Neuronal stem cell (in vitro differentiated cells): ENCODE results near the gene RASGRF1.
A peak's percentile ranks its signal among the peaks of the same experiment; 100 is the strongest.

Experiments used
- DNase-seq: peaks from one replicate; pipeline ENCODE4 v3.0.0-alpha.2; 2013; ENCODE audit warnings: low spot score
- H2AFZ ChIP-seq: one replicate; pipeline ENCODE4 v1.6.1; 2013; ENCODE audit warnings: mild to moderate bottlenecking, low read length, inconsistent platforms
- H2AK5ac ChIP-seq: 2 replicates; pipeline ENCODE4 v1.6.1; 2013; ENCODE audit warnings: low read depth, mild to moderate bottlenecking, inconsistent platforms, low read length, moderate library complexity, mixed read lengths
- H2BK120ac ChIP-seq: 2 replicates; pipeline ENCODE4 v1.6.1; 2013; ENCODE audit warnings: low read depth, mild to moderate bottlenecking, inconsistent platforms, low read length, moderate library complexity, mixed read lengths
- H2BK12ac ChIP-seq: one replicate; pipeline ENCODE4 v1.6.1; 2013; ENCODE audit warnings: low read length, inconsistent platforms
- H2BK15ac ChIP-seq: 2 replicates; pipeline ENCODE4 v1.6.1; 2013; ENCODE audit warnings: mild to moderate bottlenecking, low read length, inconsistent platforms, mixed read lengths
- H2BK5ac ChIP-seq: one replicate; pipeline ENCODE4 v1.6.1; 2013; ENCODE audit warnings: inconsistent platforms, mild to moderate bottlenecking, low read length, moderate library complexity
- H3K14ac ChIP-seq: one replicate; pipeline ENCODE4 v1.6.1; 2013; ENCODE audit warnings: low read length, inconsistent platforms
- H3K18ac ChIP-seq: 2 replicates; pipeline ENCODE4 v1.6.1; 2013; ENCODE audit warnings: low read length, inconsistent platforms
- H3K23ac ChIP-seq: 2 replicates; pipeline ENCODE4 v1.6.1; 2013; ENCODE audit warnings: low read depth, mild to moderate bottlenecking, mixed read lengths, low read length, inconsistent platforms; ENCODE audit not compliant: poor library complexity
- H3K27ac ChIP-seq: replicated peaks from 3 replicates; pipeline ENCODE4 v1.5.1; 2013; ENCODE audit warnings: low read length, inconsistent platforms
- H3K27me3 ChIP-seq, 3 experiments: 2 replicates each; pipeline ENCODE4 v1.6.1; 2013; ENCODE audit warnings: low read length in 3 of 3, mild to moderate bottlenecking in 2 of 3, inconsistent platforms in 1 of 3, low read depth in 1 of 3, mixed read lengths in 1 of 3, moderate library complexity in 1 of 3; ENCODE audit not compliant: control insufficient read depth in 3 of 3, insufficient read depth in 3 of 3
- H3K36me3 ChIP-seq, 2 donors: replicated peaks in 1 of 2; 2 replicates each; pipeline ENCODE4 v1.6.1; 2013; ENCODE audit warnings: low read length in 2 of 2; ENCODE audit not compliant: control insufficient read depth in 2 of 2, insufficient read depth in 2 of 2
- H3K4ac ChIP-seq: 2 replicates; pipeline ENCODE4 v1.6.1; 2013; ENCODE audit warnings: inconsistent platforms, mild to moderate bottlenecking, low read length, moderate library complexity
- H3K4me1 ChIP-seq, 2 donors: 1 replicate in 1 of 2; 2 replicates in 1 of 2; pipeline ENCODE4 v1.6.1; 2013; ENCODE audit warnings: low read length in 2 of 2, low read depth in 1 of 2; ENCODE audit not compliant: control insufficient read depth in 2 of 2, insufficient read depth in 1 of 2
- H3K4me2 ChIP-seq: one replicate; pipeline ENCODE4 v1.6.1; 2013; ENCODE audit warnings: mild to moderate bottlenecking, low read length, inconsistent platforms; ENCODE audit not compliant: insufficient read depth, poor library complexity, severe bottlenecking
- H3K4me3 ChIP-seq, 2 donors: 2 replicates each; pipeline ENCODE4 v1.5.1; 2013; ENCODE audit warnings: low read length in 2 of 2, mild to moderate bottlenecking in 2 of 2, inconsistent platforms in 1 of 2, moderate library complexity in 1 of 2
- H3K79me1 ChIP-seq: one replicate; pipeline ENCODE4 v1.6.1; 2013; ENCODE audit warnings: low read depth, mild to moderate bottlenecking, inconsistent platforms, low read length, moderate library complexity
- H3K9ac ChIP-seq: one replicate; pipeline ENCODE4 v1.6.1; 2013; ENCODE audit warnings: mild to moderate bottlenecking, low read depth, low read length, inconsistent platforms; ENCODE audit not compliant: poor library complexity
- H3K9me3 ChIP-seq, 2 donors: replicated peaks in 1 of 2; 2 replicates each; pipeline versions ENCODE3 to v1.6.1; 2013; ENCODE audit warnings: low read length in 2 of 2, mild to moderate bottlenecking in 2 of 2, inconsistent platforms in 1 of 2, low read depth in 1 of 2, mixed read lengths in 1 of 2, moderate library complexity in 1 of 2; ENCODE audit not compliant: control insufficient read depth in 2 of 2, insufficient read depth in 1 of 2
- H4K8ac ChIP-seq: one replicate; pipeline ENCODE4 v1.6.1; 2013; ENCODE audit warnings: low read depth, mild to moderate bottlenecking, inconsistent platforms, low read length, moderate library complexity
- H4K91ac ChIP-seq: one replicate; pipeline ENCODE4 v1.6.1; 2013; ENCODE audit warnings: low read length, low read depth, mild to moderate bottlenecking, inconsistent platforms; ENCODE audit not compliant: poor library complexity
- WGBS, 2 donors: extraction: QIAGEN DNeasy Blood & Tissue Kit; methylation state at CpG; one replicate each; pipeline ENCODE4 v1.1.7; 2013; ENCODE audit warnings: missing lambda C conversion rate in 2 of 2, mixed read lengths in 1 of 2; ENCODE audit not compliant: insufficient read length in 2 of 2, insufficient replicate concordance in 1 of 2; ENCODE audit errors: extremely low coverage in 2 of 2; 5-methylcytosine and 5-hydroxymethylcytosine counted together

The RASGRF1 gene

GRCh38 chr15:79008659-79009058 lies 81.9 kb downstream of the RASGRF1 start:
- DNase-seq, result no peak
- no peak overlapping the region for H3K27ac ChIP-seq
- WGBS, 2 donors, result no CpG with 5 or more reads among the region's 10 CpGs

GRCh38 chr15:79007066-79007465 lies 83.5 kb downstream of the RASGRF1 start:
- H4K8ac ChIP-seq, result no peak overlapping the region
- DNase-seq, result peak; percentile 33
- no peak overlapping the region for H3K27ac ChIP-seq
- H3K9ac ChIP-seq, result no peak overlapping the region
- no peaks in the 10 kb centered on the region for H3K36me3 ChIP-seq
- H2AK5ac ChIP-seq, result no peak overlapping the region
- H3K27me3 ChIP-seq, result peaks cover 0 to 4% (median 0%) of the 10 kb centered on the region in 3 experiments
- H2BK15ac ChIP-seq, result no peak overlapping the region
- no peak overlapping the region for H4K91ac ChIP-seq
- H3K23ac ChIP-seq, result no peak overlapping the region
- H3K4me3 ChIP-seq, result no peak overlapping the region
- H3K14ac ChIP-seq, result no peak overlapping the region
- H2BK12ac ChIP-seq, result no peak overlapping the region
- WGBS, 2 donors, result no CpG with 5 or more reads among the region's 3 CpGs
- H3K4ac ChIP-seq, result no peak overlapping the region
- H3K9me3 ChIP-seq, result no peaks in the 10 kb centered on the region
- no peak overlapping the region for H3K4me2 ChIP-seq
- no peak overlapping the region for H2AFZ ChIP-seq
- H3K79me1 ChIP-seq, result no peaks in the 10 kb centered on the region
- no peak overlapping the region for H2BK5ac ChIP-seq
- H3K4me1 ChIP-seq, result peaks cover 11 to 14% of the 10 kb centered on the region in 2 donors
- H3K18ac ChIP-seq, result no peak overlapping the region
- no peak overlapping the region for H2BK120ac ChIP-seq

More at GRCh38 chr15:79008659-79009058, 81.9 kb downstream of the RASGRF1 start:
- Histone ChIP-seq H3K4me3 (no peak overlapping the region), H3K4me1 (peaks cover 11 to 14% of the 10 kb centered on the region in 2 donors), H3K79me1 (no peaks in the 10 kb centered on the region), H4K91ac (no peak overlapping the region), H3K36me3 (no peaks in the 10 kb centered on the region), H3K23ac (no peak overlapping the region), H3K9ac (no peak overlapping the region), H3K4me2 (no peak overlapping the region), H2BK120ac (no peak overlapping the region), H4K8ac (no peak overlapping the region), H3K9me3 (peaks cover 0 to 2% of the 10 kb centered on the region in 2 donors), H2BK5ac (no peak overlapping the region), H3K4ac (no peak overlapping the region), H3K27me3 (peaks cover 0 to 7% (median 0%) of the 10 kb centered on the region in 3 experiments), H2BK12ac (no peak overlapping the region), H2AK5ac (no peak overlapping the region), H3K18ac (no peak overlapping the region), H2AFZ (peak overlapping the region; percentile 55), H2BK15ac (no peak overlapping the region), H3K14ac (no peak overlapping the region)

- Histone ChIP-seq H3K36me3 (no peaks in the 10 kb centered on the region), H2BK15ac (peak overlapping the region; percentile 65), H2AFZ (no peak overlapping the region), H4K91ac (no peak overlapping the region), H4K8ac (no peak overlapping the region), H3K27me3 (peaks cover 0 to 2% (median 0%) of the 10 kb centered on the region in 3 experiments), H3K4ac (no peak overlapping the region), H3K4me2 (no peak overlapping the region), H3K4me1 (peaks cover 12 to 14% of the 10 kb centered on the region in 2 donors), H3K9me3 (no peaks in the 10 kb centered on the region), H3K18ac (peak overlapping the region; percentile 54), H3K23ac (peak overlapping the region; percentile 86), H3K14ac (no peak overlapping the region), H3K9ac (peak overlapping the region; percentile 65), H2BK12ac (no peak overlapping the region), H2AK5ac (peak overlapping the region; percentile 77), H2BK5ac (no peak overlapping the region), H3K4me3 (no peak overlapping the region), H3K27ac (no peak overlapping the region), H3K79me1 (no peaks in the 10 kb centered on the region), H2BK120ac (no peak overlapping the region)
- no peak for DNase-seq
- no CpG with 5 or more reads among the region's 16 CpGs for WGBS, 2 donors
Observed at GRCh38 chr15:79006071-79006470, 84.5 kb downstream of the RASGRF1 start.

- Histone ChIP-seq H3K9me3 (no peaks in the 10 kb centered on the region), H2BK12ac (no peak overlapping the region), H3K27me3 (no peaks in the 10 kb centered on the region), H3K4ac (no peak overlapping the region), H3K36me3 (no peaks in the 10 kb centered on the region), H2BK15ac (peak overlapping the region; percentile 22), H3K23ac (peak overlapping the region; percentile 46), H3K79me1 (peaks cover 2% of the 10 kb centered on the region), H2BK5ac (no peak overlapping the region), H4K91ac (no peak overlapping the region), H3K18ac (peak overlapping the region; percentile 35), H3K4me3 (no peak overlapping the region), H2AK5ac (peak overlapping the region; percentile 82), H3K27ac (no peak overlapping the region), H3K9ac (no peak overlapping the region), H3K14ac (no peak overlapping the region), H3K4me2 (no peak overlapping the region), H2BK120ac (no peak overlapping the region), H3K4me1 (peaks cover 24 to 26% of the 10 kb centered on the region in 2 donors), H4K8ac (no peak overlapping the region), H2AFZ (peak overlapping the region; percentile 85)
- no CpG with 5 or more reads among the region's 6 CpGs for WGBS, 2 donors
- DNase-seq, result no peak
Observed at GRCh38 chr15:79004336-79004735, 86.2 kb downstream of the RASGRF1 start.
